Amniotic epithelial cell (primary cell): ENCODE measurements around the gene PTPRN2.

ENCODE experiments used
- DNase-seq: peaks from one replicate; pipeline ENCODE4 v3.0.0-alpha.2; 2010; ENCODE audit warnings: low read depth

PTPRN2 gene

DNA sequence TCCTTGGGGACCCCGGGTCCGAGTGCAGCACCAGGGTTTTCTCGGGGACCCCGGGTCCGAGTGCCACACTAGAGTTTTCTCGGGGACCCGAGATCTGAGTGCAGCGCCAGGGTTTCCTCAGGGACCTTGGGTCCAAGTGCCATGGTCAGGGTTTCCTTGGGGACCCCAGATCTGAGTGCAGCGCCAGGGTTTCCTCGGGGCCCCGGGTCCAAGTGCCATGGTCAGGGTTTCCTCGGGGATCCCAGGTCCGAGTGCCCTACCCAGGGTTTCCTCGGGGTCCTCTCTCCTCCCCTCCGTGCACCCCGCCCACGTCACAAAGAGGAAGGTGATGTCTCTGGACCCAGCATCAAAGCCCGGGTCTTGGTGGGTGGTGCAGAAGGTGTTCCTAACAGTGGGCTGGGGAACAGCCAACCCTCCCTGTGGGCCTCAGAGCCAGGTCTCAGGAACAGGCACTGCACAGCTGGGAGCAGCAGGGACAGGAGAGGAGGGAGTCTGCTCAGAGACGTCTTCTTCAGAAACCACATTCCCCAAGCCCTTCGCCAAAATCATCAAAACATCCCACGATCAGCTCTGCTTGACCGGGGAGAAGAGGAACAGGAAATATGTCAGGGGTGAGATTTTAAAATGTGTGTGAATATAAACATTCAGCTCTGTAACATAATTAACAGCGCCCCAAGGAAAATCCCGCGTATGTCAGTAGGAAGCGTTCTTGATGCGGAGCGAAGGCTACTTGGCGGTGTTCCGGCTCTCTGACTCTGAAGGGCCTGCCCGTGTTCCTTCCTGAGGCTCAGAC is 710.1 kb downstream of the PTPRN2 start:
- DNase-seq: no peak

DNA sequence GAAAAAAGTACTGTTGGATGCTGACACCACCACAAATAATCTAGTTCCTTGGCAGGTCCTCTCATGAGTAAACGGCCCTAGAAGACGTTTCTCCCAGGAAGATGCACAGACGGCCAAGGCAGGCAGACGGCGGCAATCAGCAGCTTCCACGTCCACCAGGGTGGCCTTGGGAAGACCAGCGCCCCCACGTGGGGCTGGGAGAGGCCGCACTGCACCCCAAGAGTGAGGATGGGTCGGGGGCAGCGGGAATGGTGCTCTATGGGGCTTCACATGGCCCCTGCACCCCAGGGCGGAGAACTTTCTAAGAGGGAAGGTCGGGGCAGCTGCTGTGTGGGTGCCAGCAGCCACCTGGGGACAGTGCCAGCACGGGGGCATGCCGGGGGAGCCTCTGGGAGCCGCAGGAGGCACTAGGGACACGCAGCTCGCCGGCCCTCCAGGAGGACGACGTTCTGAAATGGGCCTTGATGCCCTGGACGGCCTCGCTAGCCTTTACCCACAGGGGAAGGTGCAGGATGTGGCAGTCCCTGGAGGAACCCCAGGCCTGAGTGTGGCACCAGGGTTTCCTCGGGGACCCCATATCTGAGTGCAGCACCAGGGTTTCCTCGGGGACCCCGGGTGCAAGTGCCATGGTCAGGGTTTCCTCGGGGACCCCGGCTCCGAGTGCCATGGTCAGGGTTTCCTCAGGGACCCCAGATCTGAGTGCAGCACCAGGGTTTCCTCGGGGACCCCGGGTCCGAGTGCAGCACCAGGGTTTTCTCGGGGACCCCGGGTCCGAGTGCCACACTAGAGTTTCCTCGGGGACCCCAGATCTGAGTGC is 710.9 kb downstream of the PTPRN2 start:
- DNase-seq: no peak

DNA sequence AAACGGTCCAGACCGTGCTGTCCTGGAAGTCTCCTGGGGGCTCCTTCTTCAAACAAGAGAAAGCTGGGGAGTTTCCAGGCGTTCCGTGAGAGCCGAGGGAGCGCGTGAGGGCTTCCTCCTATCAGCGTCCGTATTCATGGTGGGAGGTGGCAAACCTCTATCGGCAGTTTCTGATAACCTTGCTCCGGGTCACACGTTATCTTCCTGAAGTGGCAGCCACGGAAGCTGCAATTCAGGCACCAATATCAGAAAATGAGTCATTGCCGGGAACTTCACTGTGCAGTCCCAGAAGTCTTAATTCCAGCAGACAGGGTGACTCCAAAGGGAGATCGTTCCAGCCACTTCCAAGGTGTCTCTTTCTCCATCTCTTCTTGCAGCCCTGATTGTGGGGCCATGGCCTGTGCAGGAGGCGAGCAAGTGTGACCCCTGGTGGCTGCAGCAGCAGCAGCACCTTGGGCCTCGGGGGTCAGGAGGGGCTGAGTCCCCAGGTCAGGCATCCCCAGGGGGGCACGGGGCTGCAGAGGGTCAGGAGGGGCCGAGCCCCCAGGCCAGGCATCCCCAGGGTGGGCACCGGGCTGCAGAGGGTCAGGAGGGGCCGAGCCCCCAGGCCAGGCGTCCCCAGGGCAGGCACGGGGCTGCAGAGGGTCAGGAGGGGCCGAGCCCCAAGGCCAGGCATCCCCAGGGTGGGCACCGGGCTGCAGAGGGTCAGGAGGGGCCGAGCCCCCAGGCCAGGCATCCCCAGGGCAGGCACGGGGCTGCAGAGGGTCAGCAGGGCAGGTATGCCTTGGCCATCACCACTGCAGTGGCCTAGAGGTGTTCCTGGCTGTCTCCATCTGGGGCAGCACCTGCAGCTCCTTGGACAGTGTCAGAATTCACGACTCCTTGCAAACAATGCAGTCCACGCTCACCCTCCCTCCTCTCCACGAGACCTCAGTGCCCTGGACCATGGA is 712.1 kb downstream of the PTPRN2 start:
- DNase-seq: no peak

- DNase-seq: no peak
These were observed 712.8 kb downstream of the PTPRN2 start for GRCh38 chr7:157874870-157875229.

GRCh38 chr7:157874208-157874816 is 713.3 kb downstream of the PTPRN2 start:
- DNase-seq: no peak

GRCh38 chr7:157873664-157874063 is 714.0 kb downstream of the PTPRN2 start:
- no peak for DNase-seq

- DNase-seq: no peak
These were observed 714.4 kb downstream of the PTPRN2 start for GRCh38 chr7:157873181-157873580.

DNA sequence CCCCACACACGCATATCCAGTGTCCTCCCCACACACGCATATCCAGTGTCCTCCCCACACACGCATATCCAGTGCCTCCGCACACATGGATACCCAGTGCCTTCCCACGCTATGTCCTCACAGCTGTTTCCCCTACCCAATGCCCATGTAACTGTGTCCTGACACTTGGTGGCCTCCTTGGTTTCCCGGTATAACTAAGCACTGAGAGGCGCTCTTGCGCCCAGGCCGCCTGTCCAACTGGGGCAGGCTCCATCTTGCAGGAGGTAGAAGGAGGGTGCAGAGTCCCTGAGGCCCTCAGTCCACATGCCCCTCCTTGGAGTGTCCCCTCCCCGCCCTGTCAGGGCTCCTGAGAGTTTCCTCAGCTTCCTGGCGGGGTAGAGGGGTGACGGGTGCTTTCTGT is 715.2 kb downstream of the PTPRN2 start:
- no peak for DNase-seq

DNA sequence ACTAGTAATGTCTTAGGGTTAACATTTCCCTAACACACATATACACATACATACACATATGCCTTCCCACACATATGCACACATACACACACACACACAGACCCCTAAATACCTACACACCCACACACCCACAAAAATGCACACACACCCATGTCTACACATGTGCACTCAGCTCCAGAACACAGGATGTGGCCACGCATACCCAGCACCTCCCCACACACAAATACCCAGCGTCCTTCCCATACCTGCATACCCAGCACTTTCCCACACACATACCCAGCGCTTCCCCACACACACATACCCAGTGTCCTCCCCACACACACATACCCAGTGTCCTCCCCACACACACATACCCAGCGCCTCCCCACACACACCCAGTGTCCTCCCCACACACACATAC is 715.9 kb downstream of the PTPRN2 start:
- no peak for DNase-seq

- no peak for DNase-seq
These were observed 716.9 kb downstream of the PTPRN2 start for GRCh38 chr7:157870644-157871290.

GRCh38 chr7:157869793-157870192 is 717.8 kb downstream of the PTPRN2 start:
- DNase-seq: no peak

- DNase-seq: no peak
These were observed 719.8 kb downstream of the PTPRN2 start for GRCh38 chr7:157867685-157868305.

DNA sequence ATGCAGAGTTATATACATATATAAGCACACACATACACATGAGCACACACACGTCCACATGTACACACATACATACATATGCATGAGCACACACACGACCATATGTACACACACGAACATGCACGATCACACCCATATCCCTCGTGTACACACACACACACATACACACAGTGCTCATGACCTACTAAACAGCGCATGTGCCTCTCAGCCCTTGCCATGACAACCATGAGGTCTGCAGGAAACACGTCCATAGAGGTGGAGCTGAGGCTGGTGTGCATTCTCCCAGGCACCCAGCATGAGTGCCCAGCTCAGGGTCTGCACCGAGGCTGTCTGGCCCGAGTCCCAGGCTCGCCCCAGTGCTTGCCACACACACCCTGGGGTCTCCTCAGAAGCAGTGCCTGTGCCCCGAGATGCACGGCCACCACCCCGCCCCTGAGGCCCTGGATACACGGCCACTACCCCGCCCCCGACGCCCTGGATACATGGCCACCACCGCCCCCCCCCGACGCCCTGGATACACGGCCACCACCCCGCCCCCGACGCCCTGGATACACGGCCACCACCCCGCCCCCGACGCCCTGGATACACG is 721.2 kb downstream of the PTPRN2 start:
- no peak for DNase-seq

- DNase-seq: no peak
These were observed 722.1 kb downstream of the PTPRN2 start for GRCh38 chr7:157865351-157866165.

DNA sequence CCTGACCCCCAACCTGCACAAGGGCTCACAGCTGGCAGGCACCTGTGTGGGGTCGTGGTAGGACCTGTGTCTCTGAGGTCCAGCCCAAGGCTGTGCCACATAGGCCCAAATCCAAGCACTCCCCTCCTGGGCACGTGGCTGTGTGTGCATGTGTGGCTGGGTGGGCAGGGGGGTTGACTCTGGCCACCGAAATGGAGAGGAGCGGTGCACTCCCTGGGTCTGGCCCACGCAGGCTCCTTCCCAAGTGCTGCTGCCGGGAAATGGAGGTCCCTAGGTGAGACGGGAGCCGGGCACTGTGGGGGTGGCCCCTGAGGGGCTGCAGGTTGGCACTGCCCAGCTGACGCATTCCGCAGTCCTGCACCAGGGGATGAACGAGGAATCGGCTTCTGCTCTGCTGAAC is 722.7 kb downstream of the PTPRN2 start:
- DNase-seq: no peak

DNA sequence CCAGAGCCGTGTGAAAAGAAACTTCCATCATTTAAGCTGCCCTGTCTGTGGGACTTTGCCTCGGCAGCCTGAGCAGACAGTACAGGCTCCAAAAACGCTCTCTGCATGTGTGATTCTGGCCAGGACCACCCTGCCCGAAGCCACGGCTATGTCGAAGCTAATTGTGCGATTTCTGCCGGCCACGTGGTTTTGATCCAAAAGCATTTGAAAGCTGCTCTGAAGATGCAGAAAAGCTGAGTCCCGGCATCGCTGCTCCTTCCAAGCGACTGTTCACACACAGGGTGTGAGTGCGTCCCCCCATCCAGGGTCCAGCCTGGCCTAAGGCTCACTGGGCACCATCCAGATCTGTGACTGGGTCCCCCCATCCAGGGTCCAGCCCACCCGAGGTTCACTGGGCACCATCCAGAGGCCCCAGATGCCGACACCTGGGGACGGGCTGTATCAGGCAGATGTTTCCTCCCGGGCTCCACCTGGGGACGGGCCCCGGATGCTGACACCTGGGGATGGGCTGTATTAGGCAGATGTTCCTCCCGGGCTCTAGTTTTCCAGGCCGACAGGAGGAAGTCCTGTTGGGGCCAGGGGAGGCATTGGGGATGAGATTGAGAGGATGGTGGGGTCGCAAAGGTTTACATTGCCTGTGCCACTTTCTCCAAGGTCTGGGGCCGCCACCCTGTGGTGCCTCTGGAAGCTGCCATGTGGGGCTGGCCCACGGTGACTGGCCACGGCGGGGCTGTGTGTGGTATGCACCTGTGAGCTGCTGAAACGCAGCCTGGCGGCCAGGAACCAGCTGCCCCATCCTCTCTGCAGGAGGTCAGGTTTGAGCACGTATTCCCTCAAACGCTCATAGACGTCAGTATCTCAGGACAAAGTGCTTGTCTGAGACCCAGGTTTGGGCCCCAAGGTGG is 723.5 kb downstream of the PTPRN2 start:
- no peak for DNase-seq

GRCh38 chr7:157863176-157863575 is 724.4 kb downstream of the PTPRN2 start:
- DNase-seq: no peak

DNA sequence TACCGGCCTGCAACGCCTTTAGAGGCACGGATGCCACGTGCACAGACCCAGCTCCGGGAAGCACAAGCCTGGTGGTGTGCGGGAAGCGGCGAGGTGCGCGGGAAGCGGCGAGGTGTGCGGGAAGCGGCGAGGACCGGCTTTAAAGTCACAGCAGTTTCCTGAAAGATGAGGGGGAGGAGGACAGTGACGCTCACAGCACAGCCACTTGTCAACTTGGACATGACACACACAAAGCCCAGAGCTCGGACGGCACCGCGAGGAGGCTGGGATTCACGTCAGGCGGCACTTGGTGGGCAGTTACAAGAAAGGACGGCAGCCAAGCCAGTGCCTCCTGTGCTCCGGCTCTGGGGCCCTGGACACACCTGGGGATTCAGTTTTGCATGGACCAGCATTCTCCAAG is 724.9 kb downstream of the PTPRN2 start:
- DNase-seq: no peak

GRCh38 chr7:157861551-157861950 is 726.1 kb downstream of the PTPRN2 start:
- no peak for DNase-seq
